HG03354 (cell line): ENCODE data around the gene PIEZO2.

Experiments used
- ATAC-seq: cut with Tn5 transposase; IDR thresholded peaks from one replicate; pipeline ENCODE4 v1.9.1; 2021; ENCODE audit warnings: mild to moderate bottlenecking; ENCODE audit not compliant: unreplicated experiment, poor library complexity, severe bottlenecking

Gene PIEZO2

DNA sequence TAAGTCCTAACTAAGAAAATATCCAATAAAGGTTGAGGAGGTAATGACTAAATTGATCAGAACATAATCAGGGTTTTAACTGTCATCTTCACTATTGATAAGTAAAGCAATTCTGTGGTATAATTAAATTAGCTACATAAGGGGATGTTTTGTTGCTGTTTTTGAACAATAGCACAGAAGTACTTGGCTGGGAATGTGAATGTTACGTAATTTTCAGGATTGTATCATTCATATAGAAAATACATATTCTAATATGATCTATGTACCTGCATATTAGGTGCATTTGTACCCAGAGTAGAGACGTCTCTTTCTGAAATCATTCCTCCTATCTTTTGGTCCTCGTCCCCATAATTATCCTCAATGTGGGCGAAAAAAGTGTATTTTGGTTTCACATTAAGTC is 109.0 kb downstream of the PIEZO2 start:
- ATAC-seq: no peak

- no peak for ATAC-seq
Measured at GRCh38 chr18:11037533-11038240, 111.7 kb downstream of the PIEZO2 start.

DNA sequence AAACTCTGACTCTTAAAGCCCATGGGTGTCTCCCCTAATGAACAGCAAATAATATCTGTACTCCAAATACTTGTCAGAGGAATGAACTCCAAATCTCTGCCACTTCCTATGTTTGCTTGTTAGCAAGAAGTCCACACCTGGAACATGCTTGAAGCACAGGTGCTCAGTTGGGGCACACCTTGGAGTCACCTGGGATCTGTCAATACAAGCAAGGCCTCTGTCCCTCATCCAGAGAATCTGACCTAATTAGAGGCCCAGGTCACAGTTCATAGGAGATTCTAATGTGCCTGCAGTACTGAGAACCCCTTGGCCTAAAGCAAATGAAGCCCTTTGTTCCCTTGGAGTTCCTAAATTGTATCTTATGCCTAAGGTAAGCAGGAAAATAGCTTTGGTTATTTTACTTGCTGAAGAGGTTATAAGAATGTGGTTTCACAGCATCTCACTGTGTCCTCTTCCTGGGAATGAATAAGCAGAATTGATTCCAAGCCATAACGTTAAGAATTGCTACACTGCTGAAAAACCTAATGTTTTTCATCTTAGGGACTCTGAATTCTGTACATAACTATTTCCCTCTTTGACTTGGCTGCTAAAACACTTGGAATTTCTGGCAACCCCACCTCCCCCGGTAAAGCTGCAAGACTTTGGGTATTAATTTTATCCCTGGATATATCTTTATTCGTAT is 113.4 kb downstream of the PIEZO2 start:
- ATAC-seq: no peak

DNA sequence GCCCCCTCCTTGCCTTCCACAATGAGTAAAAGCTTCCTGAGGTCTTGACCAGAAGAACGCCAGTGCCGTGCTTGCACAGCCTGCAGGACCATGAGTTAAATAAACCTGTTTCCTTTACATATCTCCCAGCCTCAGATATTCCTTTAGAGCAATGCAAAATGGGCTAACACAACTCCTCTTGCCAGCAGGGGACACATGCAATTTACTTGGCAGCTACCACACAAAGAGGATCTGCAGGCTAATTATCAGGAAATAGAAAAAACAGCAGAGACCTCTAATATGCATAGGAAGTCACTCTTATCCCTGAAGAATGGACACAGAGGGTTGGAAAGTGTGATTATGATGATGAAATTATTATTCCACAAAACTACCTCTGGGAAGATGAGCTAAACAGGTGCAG is 114.0 kb downstream of the PIEZO2 start:
- no peak for ATAC-seq

- ATAC-seq: no peak
Measured at GRCh38 chr18:11034884-11035283, 114.5 kb downstream of the PIEZO2 start.

GRCh38 chr18:11033503-11033902 is 115.9 kb downstream of the PIEZO2 start:
- no peak for ATAC-seq

- no peak for ATAC-seq
Measured at GRCh38 chr18:11031966-11032365, 117.4 kb downstream of the PIEZO2 start.

DNA sequence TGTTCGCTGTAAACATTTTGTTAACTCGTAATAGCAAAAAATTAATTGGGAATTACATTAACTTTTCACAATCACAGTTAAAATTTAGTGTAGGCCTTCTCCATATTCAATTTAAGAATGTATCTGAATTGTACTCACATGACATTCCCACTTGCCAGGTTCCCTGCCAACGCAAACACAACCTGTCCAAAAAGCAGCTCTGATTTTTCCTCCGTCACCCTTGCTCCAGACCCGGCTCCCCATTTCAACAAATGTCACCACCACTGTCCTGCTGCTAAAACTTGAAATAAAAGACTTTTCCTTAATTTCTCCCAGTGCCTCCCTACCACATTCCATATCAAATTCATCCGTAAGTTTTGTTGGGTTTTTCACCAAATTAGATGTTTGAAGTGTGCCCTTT is 120.3 kb downstream of the PIEZO2 start:
- ATAC-seq: no peak

GRCh38 chr18:11027862-11028261 is 121.5 kb downstream of the PIEZO2 start:
- ATAC-seq: peak; percentile 66

- no peak for ATAC-seq
Measured at GRCh38 chr18:11025671-11026070, 123.7 kb downstream of the PIEZO2 start.

GRCh38 chr18:11024928-11025669 is 124.3 kb downstream of the PIEZO2 start:
- no peak for ATAC-seq

- ATAC-seq: no peak
Measured at GRCh38 chr18:11021477-11021876, 127.9 kb downstream of the PIEZO2 start.

- no peak for ATAC-seq
Measured at GRCh38 chr18:11020877-11021414, 128.4 kb downstream of the PIEZO2 start.

DNA sequence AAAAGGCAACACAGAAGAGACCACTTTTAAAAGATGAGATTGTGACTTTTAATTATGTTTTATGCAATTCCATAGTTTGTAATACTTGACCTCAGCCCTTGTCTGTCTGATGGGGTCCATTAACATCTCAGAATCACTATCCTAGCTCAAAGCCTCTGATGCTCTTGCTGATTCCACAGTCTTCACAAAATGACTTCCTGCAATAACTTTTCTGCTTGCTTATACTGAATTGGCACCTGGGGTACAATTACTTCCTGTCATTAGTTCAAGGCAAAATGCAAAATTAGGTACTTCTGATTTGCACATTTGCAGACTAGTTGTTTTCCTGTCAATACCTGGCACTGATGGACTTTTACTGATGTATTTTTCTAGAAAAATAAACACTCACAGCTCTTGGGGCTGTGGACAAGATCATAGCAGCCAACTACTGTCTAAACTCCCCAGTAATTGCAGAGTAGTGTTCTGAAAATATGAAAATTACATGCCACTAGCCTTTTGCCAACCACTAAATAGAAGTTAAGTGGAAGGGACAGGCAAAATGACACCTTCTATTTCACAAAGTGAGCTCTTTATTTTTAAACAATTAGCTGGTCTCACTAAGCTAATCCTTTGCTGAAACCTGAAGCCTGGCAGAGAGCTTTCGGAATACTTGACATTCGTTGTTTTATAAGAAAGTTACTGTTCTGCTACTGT is 129.1 kb downstream of the PIEZO2 start:
- no peak for ATAC-seq

- ATAC-seq: no peak
Measured at GRCh38 chr18:11019295-11020105, 129.9 kb downstream of the PIEZO2 start.

- ATAC-seq: no peak
Measured at GRCh38 chr18:11009869-11010268, 139.5 kb downstream of the PIEZO2 start.

GRCh38 chr18:11009147-11009546 is 140.2 kb downstream of the PIEZO2 start:
- ATAC-seq: no peak

GRCh38 chr18:11008505-11008904 is 140.9 kb downstream of the PIEZO2 start:
- ATAC-seq: no peak

- no peak for ATAC-seq
Measured at GRCh38 chr18:11005528-11005927, 143.8 kb downstream of the PIEZO2 start.
